ENCODE measurements around the gene NSF.
"Not testable (repeated sequence)": the region's sequence is repeated elsewhere in the genome, so short reads cannot be mapped to it uniquely, and the experiment has no call there.

- TF ChIP-seq CTCF (conservative IDR thresholded peaks at IDR 0.05; ENCODE audit: low read length); EZH2phosphoT487 (IDR thresholded peaks at IDR 0.05; ENCODE audit: borderline replicate concordance, low read depth, low read length): not testable (repeated sequence)
Observed at GRCh38 chr17:46617121-46617520, 26.7 kb downstream of the NSF start.
